NCI-H345 treated with DMSO at 0.1 percent for 48 hours (cell line): ENCODE results near the gene RPRM.
"Not testable (repeated sequence)": the region's sequence is repeated elsewhere in the genome, so short reads cannot be mapped to it uniquely, and the experiment has no call there.

Experiments
- DNase-seq: peaks from one replicate; lab custom pipeline; 2025; ENCODE audit not compliant: unreplicated experiment; lab: John Stamatoyannopoulos, UW

The RPRM gene

DNA sequence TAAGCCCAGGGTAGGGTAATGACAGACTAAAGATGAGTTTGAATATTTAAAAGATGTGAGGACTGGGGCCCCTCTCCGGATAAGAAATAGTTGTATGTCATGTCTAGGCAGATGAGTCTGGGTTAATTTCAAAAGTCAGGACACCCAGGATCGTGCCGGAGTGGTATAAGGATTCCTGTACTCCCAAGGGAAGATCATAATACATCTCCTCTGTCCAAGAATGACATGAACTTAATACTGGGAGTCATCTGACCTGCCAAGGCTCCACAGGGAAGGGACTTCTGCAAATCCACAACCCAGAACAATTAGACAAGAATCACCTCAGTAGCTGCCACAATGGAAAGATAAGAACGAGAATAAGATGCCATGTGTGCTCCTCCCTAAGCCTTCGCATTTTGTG lies 17.1 kb downstream of the RPRM start:
- no peak for DNase-seq

DNA sequence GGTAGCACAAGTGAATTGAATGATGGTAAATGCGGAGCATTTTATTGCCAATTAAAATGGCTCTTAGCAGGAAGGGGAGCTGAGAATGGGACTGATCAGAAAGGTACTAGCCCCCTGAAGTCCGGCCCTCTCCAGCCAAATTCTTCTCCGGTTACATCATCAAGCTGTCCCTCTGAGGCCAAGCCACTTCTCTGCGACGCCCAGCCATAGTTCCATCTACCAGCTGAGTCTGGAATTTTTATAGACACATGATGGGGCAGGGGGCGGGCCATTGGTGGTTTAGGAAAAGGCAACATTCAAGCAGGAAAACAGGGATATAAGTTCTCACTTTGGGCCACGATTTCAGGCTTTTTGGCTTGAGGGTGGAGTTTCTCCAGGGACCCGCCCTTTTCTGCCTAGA lies 22.7 kb downstream of the RPRM start:
- no peak for DNase-seq

DNA sequence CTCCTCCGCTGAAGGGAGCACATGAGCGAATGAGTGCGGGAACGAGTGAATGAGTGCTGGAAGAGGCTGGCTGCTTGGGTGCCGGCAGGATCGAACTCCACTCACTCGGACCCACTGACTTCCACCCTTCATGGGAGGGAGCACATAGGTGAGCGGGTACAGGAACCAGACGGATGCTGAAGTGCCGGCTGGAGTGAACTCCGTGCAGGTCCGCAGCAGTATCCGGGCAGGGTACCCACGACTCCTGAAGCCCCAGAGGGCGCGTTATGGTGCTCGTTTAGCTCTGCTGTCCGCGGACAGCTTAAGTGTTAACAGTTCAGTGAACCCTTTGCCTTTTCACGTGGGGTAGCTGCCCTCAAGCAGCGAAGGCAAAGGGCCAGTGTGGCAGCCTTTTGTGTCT lies 23.2 kb downstream of the RPRM start:
- no peak for DNase-seq

DNA sequence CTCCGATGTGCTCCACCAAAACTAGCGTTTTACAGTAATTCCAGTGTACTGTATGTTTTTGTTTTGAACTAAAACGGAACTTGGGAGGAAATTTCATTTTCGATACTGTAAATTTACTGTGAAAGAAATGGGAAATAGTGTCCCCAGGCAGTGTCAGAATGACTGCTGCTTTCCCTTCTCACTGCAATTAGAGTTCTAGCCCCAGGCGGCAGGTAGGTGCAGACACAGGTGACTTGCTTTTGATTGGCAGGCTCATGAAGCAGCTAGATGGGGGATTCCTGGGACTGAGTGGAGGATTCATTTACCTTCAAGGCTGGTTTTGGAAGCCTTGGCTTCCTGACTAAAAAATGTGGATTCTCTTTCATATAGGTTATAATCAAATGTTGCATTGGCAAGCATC lies 27.0 kb downstream of the RPRM start:
- no peak for DNase-seq

DNA sequence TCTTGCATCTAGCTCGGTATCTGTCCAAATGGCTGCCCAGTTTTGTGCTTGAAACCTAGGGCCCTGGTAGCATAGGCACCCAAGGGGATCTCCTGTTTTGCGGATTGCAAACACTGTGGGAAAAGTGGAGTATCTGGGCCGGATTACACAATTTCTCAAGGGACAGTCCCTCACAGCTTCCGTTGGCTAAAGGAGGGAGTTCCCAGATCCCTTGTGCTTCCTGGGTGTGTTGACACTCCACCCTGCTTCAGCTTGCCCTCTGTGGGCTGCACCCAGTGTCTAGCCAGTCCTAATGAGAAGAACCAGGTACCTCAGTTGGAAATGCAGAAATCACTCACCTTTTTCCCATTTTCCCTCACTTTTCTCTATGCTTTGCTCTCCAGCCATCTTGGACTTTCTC lies 35.5 kb downstream of the RPRM start:
- DNase-seq, result no peak

DNA sequence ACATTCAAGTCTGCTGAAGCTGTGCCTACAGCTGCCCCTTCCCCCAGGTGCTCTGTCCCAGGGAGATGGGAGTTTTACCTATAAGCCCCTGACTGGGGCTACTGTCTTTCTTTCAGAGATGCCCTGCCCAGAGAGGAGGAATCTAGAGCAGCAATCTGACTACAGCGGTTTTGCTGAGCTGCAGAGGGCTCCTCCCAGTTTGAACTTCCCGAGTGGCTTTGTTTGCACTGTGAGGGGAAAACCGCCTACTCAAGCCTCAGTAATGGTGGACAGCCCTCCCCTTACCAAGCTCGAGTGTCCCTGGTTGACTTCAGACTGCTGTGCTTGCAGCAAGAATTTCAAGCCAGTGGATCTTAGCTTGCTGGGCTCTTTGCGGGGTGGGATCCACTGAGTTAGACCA lies 35.9 kb downstream of the RPRM start:
- not testable (repeated sequence) for DNase-seq

DNA sequence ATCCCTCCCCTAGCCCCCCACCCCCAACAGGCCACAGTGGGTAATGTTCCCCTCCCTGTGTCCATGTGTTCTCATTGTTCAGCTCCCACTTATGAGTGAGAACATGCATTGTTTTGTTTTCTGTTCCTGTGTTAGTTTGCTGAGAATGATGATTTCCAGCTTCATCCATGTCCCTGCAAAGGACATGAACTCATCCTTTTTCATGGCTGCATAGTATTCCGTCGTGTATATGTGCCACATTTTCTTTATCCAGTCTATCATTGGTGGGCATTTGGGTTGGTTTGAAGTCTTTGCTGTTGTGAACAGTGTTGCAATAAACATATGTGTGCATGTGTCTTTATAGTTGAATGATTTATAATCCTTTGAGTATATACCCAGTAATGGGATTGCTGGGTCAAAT lies 38.5 kb downstream of the RPRM start:
- not testable (repeated sequence) for DNase-seq

DNA sequence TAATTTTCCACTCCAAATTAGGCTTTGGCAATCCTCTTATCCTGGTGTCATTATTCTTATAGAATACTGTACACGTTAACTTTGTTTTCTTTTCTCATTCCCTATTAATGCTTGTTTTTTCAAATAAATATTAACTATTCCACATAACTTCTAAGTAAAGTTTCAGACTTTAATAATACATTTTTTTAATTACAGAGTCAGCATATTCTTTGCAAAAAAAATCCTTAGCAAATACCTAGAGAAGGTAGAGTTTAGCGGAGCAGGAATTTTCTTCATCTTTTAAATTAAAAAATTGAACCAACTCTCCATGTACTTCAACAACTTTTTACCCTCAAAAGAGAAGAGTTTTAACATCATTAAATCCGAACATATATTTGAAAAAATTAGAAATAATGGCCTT lies 45.2 kb downstream of the RPRM start:
- DNase-seq, result no peak

DNA sequence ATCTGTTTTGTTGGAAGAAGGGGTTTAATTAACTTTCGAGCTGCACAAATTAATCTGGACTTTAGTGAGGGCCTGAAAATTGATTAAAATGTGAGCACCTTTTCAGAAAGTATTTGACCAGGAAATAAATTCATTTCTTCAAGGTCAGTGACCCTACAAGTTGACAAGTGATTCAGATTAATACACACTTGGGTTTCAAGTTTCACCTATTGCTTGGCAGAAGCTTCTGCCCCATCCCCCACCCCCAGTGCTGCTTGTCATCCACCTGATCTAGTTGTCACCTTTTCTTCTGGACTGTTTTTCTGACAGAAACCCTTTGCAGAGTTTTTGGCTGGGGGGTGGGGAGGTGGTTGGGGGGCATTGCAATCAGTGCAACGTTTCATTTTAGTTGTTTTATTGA lies 46.2 kb downstream of the RPRM start:
- DNase-seq, result no peak

DNA sequence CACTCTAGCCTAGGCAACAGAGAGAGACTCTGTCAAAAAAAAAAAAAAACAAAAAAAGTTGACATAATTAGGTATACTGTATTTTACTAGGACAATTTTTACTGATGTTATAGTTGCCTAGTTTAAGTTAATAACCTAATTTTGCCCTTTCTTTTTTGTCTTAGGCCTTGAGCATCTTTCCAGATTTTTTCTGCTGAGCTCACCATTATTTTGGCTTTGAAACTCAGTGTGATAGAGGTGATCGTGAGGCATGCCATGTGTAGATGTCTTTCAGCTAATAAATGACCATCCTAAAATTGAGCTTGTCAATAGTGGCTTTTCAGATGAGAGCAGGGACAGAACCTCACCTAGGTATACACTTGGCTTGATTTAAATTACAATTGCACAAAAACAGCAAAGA lies 47.4 kb downstream of the RPRM start:
- no peak for DNase-seq
